GM18505 (cell line): Measurements from ENCODE around the gene DCPS.
"Not testable (repeated sequence)": the region's sequence is repeated elsewhere in the genome, so short reads cannot be mapped to it uniquely, and the experiment has no call there.

Experiments used
- ATAC-seq: cut with Tn5 transposase; IDR thresholded peaks from one replicate; pipeline ENCODE4 v1.9.1; 2021; ENCODE audit not compliant: unreplicated experiment
- POLR2A ChIP-seq: IDR thresholded peaks from 4 replicates; pipeline ENCODE4 v1.6.1; 2011; ENCODE audit warnings: borderline replicate concordance; ENCODE audit not compliant: insufficient read depth, insufficient read length; ENCODE audit errors: extremely low read depth

Gene DCPS

DNA sequence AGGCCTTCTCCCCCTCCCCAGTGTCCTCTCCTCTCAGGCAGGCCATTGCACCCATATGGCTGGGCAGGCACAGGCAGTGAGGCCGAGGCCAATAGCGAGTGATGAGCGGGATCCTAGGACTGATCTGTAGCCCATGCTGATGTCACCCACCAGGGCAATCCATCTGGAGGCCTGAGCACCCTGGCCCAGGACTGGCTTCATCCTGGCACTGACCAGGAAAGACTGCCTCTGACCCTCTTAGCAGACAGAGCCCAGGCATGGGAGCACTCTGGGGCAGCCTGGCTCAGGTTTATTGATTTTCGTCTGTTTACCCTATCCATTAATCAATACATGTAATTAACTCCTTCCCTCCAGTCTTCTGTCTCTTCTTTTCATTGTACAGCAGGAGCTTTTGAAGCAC, 26.1 kb upstream of the DCPS start:
- ATAC-seq: no peak
- TF ChIP-seq POLR2A: no peak

GRCh38 chr11:126279191-126279590, 24.7 kb upstream of the DCPS start:
- no peak for TF ChIP-seq POLR2A
- ATAC-seq: no peak

DNA sequence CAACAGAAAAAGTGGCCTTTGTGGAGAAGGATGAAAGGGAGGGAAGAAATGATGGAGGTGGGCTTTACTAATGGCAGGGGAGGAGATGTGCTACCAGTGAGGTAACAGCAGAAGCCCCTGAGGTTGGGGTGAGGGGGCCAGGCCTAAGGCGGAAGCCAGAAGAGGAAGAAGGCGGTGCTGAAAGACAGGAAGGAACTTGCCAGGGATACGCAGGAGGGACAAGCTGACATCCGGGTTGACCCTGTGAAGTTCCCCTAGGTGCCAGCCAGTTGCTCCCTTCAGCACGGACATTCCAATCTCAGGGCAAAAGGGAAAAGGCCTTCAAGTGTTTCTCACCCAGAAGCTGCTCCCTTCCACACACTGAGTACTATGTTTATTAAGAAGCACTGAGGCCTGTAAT, 23.3 kb upstream of the DCPS start:
- no peak for ATAC-seq
- no peak for TF ChIP-seq POLR2A

DNA sequence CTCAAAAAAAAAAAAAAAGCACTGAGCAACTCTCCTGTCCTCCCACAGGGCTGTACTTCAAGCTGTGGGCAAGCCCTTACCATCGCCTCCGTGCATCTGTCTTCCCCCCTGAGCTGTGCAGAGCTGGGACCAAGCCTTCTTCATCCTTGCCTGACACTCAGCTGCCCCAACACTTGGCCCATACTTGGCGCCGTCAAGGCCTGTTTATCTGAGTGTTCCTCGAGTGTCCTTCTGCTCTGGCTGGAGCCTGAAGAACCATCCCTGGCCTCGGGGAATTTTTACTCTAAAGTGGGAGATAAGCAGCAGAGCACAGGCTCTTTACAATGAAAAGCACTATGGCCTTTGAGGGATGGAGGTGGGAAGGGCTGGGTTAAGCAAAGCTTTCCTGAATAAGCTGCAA, 22.6 kb upstream of the DCPS start:
- ATAC-seq: no peak
- no peak for TF ChIP-seq POLR2A

GRCh38 chr11:126281666-126282175, 22.1 kb upstream of the DCPS start:
- TF ChIP-seq POLR2A: no peak
- ATAC-seq: no peak

DNA sequence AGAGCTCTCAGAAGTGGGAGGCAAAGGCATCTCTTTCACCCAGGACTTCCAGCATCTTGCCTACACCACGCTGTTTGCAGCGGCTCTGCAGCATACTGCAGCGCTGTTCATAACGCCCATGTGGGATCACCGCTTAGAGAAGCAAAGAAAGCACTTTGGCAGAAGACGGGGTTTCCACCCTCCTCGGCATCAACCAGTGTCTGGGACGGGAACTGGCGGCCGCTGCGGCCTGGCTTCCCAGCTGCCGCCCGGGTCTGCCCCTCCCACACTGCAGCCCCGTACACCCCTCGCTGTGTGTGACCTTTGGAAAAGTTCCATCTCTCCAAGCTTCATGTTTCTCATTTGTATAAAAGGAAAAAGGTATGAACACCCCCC, 21.5 kb upstream of the DCPS start:
- no peak for ATAC-seq
- no peak for TF ChIP-seq POLR2A

- ATAC-seq: peak; percentile 62
- TF ChIP-seq POLR2A: peak; percentile 69
These were observed 20.9 kb upstream of the DCPS start, which contains the start of gene TIRAP for GRCh38 chr11:126282736-126283591. Gene TIRAP (plus strand): TSS chr11:126283093. CDS start chr11:126290895, 7,802 bp downstream.

GRCh38 chr11:126284829-126285228, 19.0 kb upstream of the DCPS start:
- no peak for TF ChIP-seq POLR2A
- ATAC-seq: peak; percentile 53

DNA sequence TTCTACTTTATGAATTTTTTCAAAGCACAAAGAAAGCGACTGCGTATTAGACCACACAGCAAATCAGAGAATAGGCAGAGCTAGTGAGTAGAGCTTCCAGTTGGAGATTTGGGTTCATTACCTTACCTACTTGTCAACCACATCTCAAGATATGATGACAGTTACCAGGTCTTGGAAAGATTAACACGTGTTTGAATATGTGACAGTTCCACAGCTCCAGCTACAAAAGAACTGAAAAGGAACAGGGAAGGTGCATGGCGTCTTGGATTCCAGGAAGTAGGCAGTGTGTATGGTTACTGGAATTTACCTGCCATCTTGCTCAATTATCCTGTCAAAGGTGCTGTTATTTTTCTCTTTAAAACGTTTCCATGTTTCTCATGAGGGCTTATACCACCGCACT, 15.6 kb upstream of the DCPS start:
- TF ChIP-seq POLR2A: no peak
- no peak for ATAC-seq

GRCh38 chr11:126290887-126291286, 13.0 kb upstream of the DCPS start:
- TF ChIP-seq POLR2A: no peak
- ATAC-seq: no peak

- no peak for ATAC-seq
These were observed 10.1 kb upstream of the DCPS start for GRCh38 chr11:126293726-126294125.

GRCh38 chr11:126297004-126297403, 6.9 kb upstream of the DCPS start:
- no peak for TF ChIP-seq POLR2A
- ATAC-seq: no peak

More at GRCh38 chr11:126293726-126294125, 10.1 kb upstream of the DCPS start:
- TF ChIP-seq POLR2A: no peak

DNA sequence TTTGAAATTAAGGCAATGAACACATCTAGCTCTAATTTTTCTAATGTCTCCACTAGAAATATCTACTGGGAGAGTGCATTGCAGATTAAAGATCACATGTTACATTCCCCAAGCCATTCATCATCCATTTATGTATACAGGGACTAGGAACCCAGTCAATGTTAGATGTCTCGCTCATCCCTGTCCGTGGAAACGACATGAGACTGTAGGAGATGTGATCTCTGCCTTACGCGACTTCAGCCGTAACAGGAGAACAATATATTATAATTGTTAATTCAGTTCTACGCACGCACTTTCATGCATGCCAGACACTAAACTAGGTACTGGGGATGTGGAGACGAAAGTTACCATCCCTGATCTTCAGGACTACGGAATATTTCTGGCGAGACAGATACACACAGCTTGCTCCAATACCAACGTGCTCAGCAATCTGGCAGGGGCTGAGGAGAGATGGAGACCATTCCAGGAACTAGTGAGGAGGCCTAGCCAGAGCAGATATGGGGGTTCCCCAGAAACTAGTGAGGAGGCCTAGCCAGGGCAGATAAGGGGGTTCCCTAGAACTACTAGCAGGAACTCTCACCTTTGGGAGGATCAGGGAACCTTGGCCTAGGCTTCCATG, 706 bp downstream of the DCPS start:
- ATAC-seq: no peak
- no peak for TF ChIP-seq POLR2A

DNA sequence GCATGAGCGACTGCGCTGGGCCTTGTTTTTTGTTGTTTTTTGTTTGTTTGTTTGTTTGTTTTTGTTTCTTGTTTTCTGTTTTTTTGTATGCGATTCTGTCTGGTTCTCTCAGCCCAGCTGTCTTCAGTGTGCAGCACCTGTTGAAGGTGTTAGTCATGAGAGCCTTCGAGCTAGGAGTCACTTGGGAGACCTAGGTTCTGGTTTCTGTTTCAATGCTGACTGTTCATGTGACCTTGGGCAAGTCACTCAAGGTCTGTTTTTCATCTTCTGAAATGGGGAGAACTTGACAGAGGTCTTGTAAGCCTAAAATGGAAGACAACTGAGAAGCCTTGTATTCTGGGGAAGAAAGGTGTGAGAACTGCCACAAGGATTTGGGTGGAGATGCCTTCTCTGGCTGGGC, 1.8 kb downstream of the DCPS start:
- ATAC-seq: peak; percentile 43
- TF ChIP-seq POLR2A: no peak

DNA sequence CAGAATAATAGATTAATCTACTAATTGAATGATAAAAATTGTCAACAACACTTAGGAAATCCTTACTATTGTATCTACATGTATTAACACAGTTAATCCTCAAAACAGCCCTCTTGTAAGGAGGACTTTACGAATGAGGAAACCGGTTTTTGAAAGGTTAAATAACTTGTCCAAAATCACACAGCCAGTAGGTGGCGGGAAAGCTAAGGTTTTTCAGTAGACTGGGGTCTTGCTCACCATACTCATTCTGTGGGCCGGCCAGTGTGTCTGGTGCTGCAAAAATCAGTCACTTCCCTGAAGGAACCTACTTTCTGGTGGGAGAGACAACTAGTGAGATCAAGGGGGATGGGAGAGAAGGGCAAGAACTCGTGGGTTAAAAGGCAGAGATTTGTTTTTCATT, 3.8 kb downstream of the DCPS start:
- no peak for ATAC-seq

GRCh38 chr11:126308271-126308671, 4.4 kb downstream of the DCPS start:
- no peak for TF ChIP-seq POLR2A
- ATAC-seq: no peak

More for the DNA sequence above, 3.8 kb downstream of the DCPS start:
- TF ChIP-seq POLR2A: no peak

GRCh38 chr11:126308771-126309170, 4.9 kb downstream of the DCPS start:
- not testable (repeated sequence) for ATAC-seq
